ENCODE results near the gene ICAM4.

Gene ICAM4

GRCh38 chr19:10325732-10326131, 39.0 kb downstream of the ICAM4 start:
- ATAC-seq (ENCODE audit: low read depth) (no peak), DNase-seq (ENCODE audit: low spot score) (no peak)
- Histone ChIP-seq H3K9me3 (ENCODE audit: severe bottlenecking) (no peaks in the 10 kb centered on the region), H3K4me1 (ENCODE audit: insufficient read depth, poor library complexity, severe bottlenecking) (no peaks in the 10 kb centered on the region), H3K4me3 (ENCODE audit: severe bottlenecking) (no peak overlapping the region), H3K27ac (ENCODE audit: poor library complexity, severe bottlenecking) (no peak overlapping the region), H3K36me3 (ENCODE audit: low read depth) (peaks cover 90% of the 10 kb centered on the region), H3K27me3 (ENCODE audit: insufficient read depth, poor library complexity, severe bottlenecking) (no peaks in the 10 kb centered on the region)
- no peak for TF ChIP-seq CTCF (IDR thresholded peaks at IDR 0.05; ENCODE audit: poor library complexity, severe bottlenecking)

GRCh38 chr19:10327793-10328192, 41.0 kb downstream of the ICAM4 start:
- H3K9me3 ChIP-seq (ENCODE audit: severe bottlenecking) = no peaks in the 10 kb centered on the region
- no peaks in the 10 kb centered on the region for H3K4me1 ChIP-seq (ENCODE audit: insufficient read depth, poor library complexity, severe bottlenecking)
- TF ChIP-seq CTCF (IDR thresholded peaks at IDR 0.05; ENCODE audit: poor library complexity, severe bottlenecking) = no peak
- H3K27me3 ChIP-seq (ENCODE audit: insufficient read depth, poor library complexity, severe bottlenecking) = no peaks in the 10 kb centered on the region
- no peak for DNase-seq (ENCODE audit: low spot score)
- peaks cover 84% of the 10 kb centered on the region for H3K36me3 ChIP-seq (ENCODE audit: low read depth)
- ATAC-seq (ENCODE audit: low read depth) = no peak
- no peak overlapping the region for H3K27ac ChIP-seq (ENCODE audit: poor library complexity, severe bottlenecking)
- no peak overlapping the region for H3K4me3 ChIP-seq (ENCODE audit: severe bottlenecking)

GRCh38 chr19:10328558-10329429, 42.0 kb downstream of the ICAM4 start:
- no peaks in the 10 kb centered on the region for H3K27me3 ChIP-seq (ENCODE audit: insufficient read depth, poor library complexity, severe bottlenecking)
- ATAC-seq (ENCODE audit: low read depth) (no peak), DNase-seq (ENCODE audit: low spot score) (no peak)
- no peak for TF ChIP-seq CTCF (IDR thresholded peaks at IDR 0.05; ENCODE audit: poor library complexity, severe bottlenecking)
- no peaks in the 10 kb centered on the region for H3K4me1 ChIP-seq (ENCODE audit: insufficient read depth, poor library complexity, severe bottlenecking)
- no peak overlapping the region for H3K4me3 ChIP-seq (ENCODE audit: severe bottlenecking)
- H3K9me3 ChIP-seq (ENCODE audit: severe bottlenecking) = no peaks in the 10 kb centered on the region
- peaks cover 75% of the 10 kb centered on the region for H3K36me3 ChIP-seq (ENCODE audit: low read depth)
- no peak overlapping the region for H3K27ac ChIP-seq (ENCODE audit: poor library complexity, severe bottlenecking)

- peaks cover 71% of the 10 kb centered on the region for H3K36me3 ChIP-seq (ENCODE audit: low read depth)
- ATAC-seq (ENCODE audit: low read depth) = no peak
Observed at GRCh38 chr19:10329555-10329954, 42.8 kb downstream of the ICAM4 start.

More at GRCh38 chr19:10329555-10329954, 42.8 kb downstream of the ICAM4 start:
- no peak for TF ChIP-seq CTCF (IDR thresholded peaks at IDR 0.05; ENCODE audit: poor library complexity, severe bottlenecking)
- DNase-seq (ENCODE audit: low spot score) = no peak
- Histone ChIP-seq H3K27ac (ENCODE audit: poor library complexity, severe bottlenecking) (no peak overlapping the region), H3K4me3 (ENCODE audit: severe bottlenecking) (no peak overlapping the region), H3K4me1 (ENCODE audit: insufficient read depth, poor library complexity, severe bottlenecking) (no peaks in the 10 kb centered on the region), H3K27me3 (ENCODE audit: insufficient read depth, poor library complexity, severe bottlenecking) (no peaks in the 10 kb centered on the region), H3K9me3 (ENCODE audit: severe bottlenecking) (no peaks in the 10 kb centered on the region)

Data from RWPE2 (cell line).